Measurements from ENCODE around the gene SWAP70.
A peak's percentile ranks its signal among the peaks of the same experiment; 100 is the strongest.

The SWAP70 gene

DNA sequence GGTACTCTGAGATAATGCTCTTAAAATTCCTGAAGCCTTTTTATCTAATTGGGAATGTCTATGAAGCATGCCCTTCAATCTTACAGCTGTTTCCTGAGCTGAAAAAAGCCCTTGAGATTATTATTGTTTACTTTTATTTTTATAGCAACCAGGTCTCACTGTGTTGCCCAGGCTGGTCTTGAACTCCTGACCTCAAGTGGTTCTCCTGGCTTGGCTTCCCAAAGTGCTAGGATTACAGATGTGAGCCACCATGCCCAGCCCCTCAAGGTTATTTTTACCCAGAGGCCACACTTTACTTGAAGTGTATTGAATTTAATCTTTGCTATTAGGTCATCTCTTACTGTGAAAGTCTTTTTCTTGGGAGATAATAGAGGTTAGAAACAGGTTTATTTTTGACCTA is 7.0 kb upstream of the SWAP70 start:
- Mint-ChIP-seq H3K4me1 (no peaks in the 10 kb centered on the region), H3K36me3 (ENCODE audit: low read depth) (no peaks in the 10 kb centered on the region), H3K27me3 (ENCODE audit: low read depth) (peaks cover 4% of the 10 kb centered on the region), H3K27ac (no peak overlapping the region), H3K4me3 (no peak overlapping the region), H3K9me3 (peaks cover 13% of the 10 kb centered on the region)
- TF ChIP-seq, protein P1, sequence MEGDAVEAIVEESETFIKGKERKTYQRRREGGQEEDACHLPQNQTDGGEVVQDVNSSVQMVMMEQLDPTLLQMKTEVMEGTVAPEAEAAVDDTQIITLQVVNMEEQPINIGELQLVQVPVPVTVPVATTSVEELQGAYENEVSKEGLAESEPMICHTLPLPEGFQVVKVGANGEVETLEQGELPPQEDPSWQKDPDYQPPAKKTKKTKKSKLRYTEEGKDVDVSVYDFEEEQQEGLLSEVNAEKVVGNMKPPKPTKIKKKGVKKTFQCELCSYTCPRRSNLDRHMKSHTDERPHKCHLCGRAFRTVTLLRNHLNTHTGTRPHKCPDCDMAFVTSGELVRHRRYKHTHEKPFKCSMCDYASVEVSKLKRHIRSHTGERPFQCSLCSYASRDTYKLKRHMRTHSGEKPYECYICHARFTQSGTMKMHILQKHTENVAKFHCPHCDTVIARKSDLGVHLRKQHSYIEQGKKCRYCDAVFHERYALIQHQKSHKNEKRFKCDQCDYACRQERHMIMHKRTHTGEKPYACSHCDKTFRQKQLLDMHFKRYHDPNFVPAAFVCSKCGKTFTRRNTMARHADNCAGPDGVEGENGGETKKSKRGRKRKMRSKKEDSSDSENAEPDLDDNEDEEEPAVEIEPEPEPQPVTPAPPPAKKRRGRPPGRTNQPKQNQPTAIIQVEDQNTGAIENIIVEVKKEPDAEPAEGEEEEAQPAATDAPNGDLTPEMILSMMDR (IDR thresholded peaks at IDR 0.05; ENCODE audit: unreplicated experiment in 3 of 3): no peak

- Mint-ChIP-seq H3K9me3 (peaks cover 12% of the 10 kb centered on the region), H3K4me1 (no peaks in the 10 kb centered on the region), H3K36me3 (ENCODE audit: low read depth) (no peaks in the 10 kb centered on the region), H3K27me3 (ENCODE audit: low read depth) (peaks cover 7% of the 10 kb centered on the region), H3K27ac (no peak overlapping the region), H3K4me3 (no peak overlapping the region)
- TF ChIP-seq, protein P1 (IDR thresholded peaks at IDR 0.05; ENCODE audit: unreplicated experiment in 3 of 3): no peak
Observed at GRCh38 chr11:9657531-9657930, 6.3 kb upstream of the SWAP70 start.

GRCh38 chr11:9660886-9661285 is 3.0 kb upstream of the SWAP70 start:
- Mint-ChIP-seq H3K36me3 (ENCODE audit: low read depth) (peaks cover 3% of the 10 kb centered on the region), H3K27me3 (ENCODE audit: low read depth) (peaks cover 13% of the 10 kb centered on the region), H3K9me3 (peaks cover 8% of the 10 kb centered on the region), H3K4me1 (peaks cover 6% of the 10 kb centered on the region), H3K27ac (no peak overlapping the region), H3K4me3 (peak overlapping the region in 2 of 3 experiments; percentile 53 to 67)
- TF ChIP-seq, protein P1 (IDR thresholded peaks at IDR 0.05; ENCODE audit: unreplicated experiment in 3 of 3): no peak

DNA sequence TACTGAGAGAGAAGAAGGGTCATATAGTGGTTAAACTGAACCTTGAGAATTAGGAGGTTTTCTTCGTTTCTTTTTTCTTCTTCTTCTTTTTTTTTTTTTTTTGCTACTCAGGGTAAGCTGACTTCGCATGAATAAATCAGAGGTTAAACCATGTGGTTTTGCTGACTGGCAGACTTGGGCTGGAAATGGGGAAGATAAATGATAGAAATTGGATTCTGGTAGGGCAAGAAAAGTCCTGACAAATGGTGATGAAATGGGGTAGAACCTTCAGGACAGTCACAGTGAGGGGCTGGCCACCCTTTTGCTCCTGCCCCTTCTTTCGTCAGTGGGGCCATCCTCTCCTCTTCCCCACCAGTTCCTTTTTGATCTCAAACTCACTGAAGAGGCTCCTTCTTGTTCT is 1.6 kb upstream of the SWAP70 start:
- TF ChIP-seq, protein P1 (IDR thresholded peaks at IDR 0.05; ENCODE audit: unreplicated experiment in 3 of 3): no peak
- peaks cover 11% of the 10 kb centered on the region for H3K9me3 Mint-ChIP-seq
- H3K36me3 Mint-ChIP-seq (ENCODE audit: low read depth): peaks cover 12% of the 10 kb centered on the region
- peak overlapping the region; percentile 69 to 88 (median 83) for H3K4me3 Mint-ChIP-seq
- H3K27ac Mint-ChIP-seq: peak overlapping the region; percentile 19 to 46 (median 33)
- peaks cover 13% of the 10 kb centered on the region for H3K27me3 Mint-ChIP-seq (ENCODE audit: low read depth)
- H3K4me1 Mint-ChIP-seq: peaks cover 6% of the 10 kb centered on the region

DNA sequence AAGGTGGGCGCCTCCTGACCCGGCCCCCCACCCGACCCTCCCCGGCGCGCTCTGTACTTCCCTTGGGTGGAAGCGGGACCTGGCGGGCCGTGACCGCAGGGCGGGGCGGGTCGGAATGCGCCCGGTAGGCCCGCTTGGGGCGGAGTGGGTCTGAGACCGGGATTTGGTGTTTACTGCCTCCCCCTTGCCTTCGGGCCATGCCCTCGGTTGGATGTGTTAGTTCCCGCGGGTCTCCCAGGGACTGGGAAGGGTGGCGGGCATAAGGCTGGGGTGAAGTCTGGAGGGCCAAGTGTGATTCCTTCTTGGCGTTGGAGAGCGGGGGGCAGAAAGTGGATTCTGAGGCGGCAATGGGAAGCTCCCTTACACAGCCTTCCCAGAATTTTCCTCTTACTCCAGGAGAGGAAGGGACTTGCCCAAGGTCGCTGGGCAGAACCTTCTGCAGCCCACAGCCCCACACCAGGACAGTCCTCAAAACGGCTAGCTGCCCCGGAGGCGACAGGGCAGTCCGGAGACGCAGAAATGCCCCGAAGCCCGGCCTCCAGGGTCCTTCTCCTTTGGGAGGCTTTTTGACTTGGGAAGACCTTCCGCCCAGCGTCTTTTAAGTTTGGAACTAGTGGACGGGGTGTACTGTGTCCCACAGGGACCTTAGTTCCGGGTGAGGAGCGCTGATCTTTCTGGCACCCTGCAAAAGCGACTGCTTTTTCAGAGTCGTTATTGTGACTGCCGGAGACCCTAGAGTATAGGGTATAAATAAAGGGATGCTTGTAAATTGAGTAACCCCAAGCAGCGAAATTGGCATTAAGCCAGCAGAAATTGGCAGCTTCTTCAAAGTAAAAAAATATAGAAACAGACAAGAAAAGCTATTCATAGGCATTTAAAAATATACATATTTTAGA is 647 bp downstream of the SWAP70 start:
- peaks cover 13% of the 10 kb centered on the region for H3K27me3 Mint-ChIP-seq (ENCODE audit: low read depth)
- peak overlapping the region; percentile 87 to 93 (median 91) for H3K4me3 Mint-ChIP-seq
- H3K27ac Mint-ChIP-seq: no peak overlapping the region
- peaks cover 19% of the 10 kb centered on the region for H3K36me3 Mint-ChIP-seq (ENCODE audit: low read depth)
- peaks cover 6% of the 10 kb centered on the region for H3K4me1 Mint-ChIP-seq
- H3K9me3 Mint-ChIP-seq: peaks cover 11% of the 10 kb centered on the region
- TF ChIP-seq, protein P1 (IDR thresholded peaks at IDR 0.05; ENCODE audit: unreplicated experiment in 3 of 3): no peak

Measured in nephron (organoid).